Measurements from ENCODE around the gene TK2.
"Not testable (repeated sequence)": the region's sequence is repeated elsewhere in the genome, so short reads cannot be mapped to it uniquely, and the experiment has no call there.

The TK2 gene

DNA sequence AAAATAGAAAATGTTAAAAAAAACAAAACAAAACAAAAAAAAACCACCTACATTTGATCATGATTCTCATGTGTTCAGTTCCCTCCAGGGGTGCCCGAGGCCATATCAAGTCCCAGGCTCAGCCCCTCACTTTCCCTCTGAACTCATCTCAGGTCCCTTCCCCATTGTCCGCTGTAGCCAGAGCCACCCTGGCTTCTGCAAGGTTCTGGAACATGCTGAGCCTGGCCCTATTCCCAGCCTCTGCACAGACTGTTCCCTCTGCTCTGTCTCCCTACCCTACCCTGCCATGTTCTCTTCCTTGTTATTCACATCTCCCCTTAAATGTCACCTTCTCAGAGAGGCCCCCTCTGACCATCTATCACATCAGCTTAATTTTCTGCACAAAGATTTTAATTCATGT, 46.9 kb downstream of the TK2 start:
- DNase-seq (ENCODE audit: low spot score) = no peak

- DNase-seq (ENCODE audit: low spot score) = no peak
Measured at GRCh38 chr16:66502020-66502913, 47.7 kb downstream of the TK2 start.

- DNase-seq (ENCODE audit: low spot score) = not testable (repeated sequence)
Measured at GRCh38 chr16:66501563-66501962, 48.4 kb downstream of the TK2 start.

GRCh38 chr16:66497921-66498320, 52.0 kb downstream of the TK2 start:
- not testable (repeated sequence) for DNase-seq (ENCODE audit: low spot score)

DNA sequence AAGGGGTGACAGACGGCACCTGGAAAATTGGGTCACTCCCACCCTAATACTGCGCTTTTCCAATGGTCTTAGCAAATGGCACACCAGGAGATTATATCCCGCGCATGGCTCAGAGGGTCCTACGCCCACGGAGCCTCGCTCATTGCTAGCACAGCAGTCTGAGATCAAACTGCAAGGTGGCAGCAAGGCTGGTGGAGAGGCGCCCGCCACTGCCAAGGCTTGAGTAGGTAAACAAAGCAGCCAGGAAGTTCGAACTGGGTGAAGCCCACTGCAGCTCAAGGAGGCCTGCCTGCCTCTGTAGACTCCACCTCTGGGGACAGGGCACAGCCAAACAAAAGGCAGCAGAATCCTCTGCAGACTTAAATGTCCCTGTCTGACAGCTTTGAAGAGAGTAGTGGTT, 53.7 kb downstream of the TK2 start:
- not testable (repeated sequence) for DNase-seq (ENCODE audit: low spot score)

- DNase-seq (ENCODE audit: low spot score) = no peak
Measured at GRCh38 chr16:66495440-66495839, 54.5 kb downstream of the TK2 start.

GRCh38 chr16:66494916-66495315, 55.0 kb downstream of the TK2 start:
- no peak for DNase-seq (ENCODE audit: low spot score)

DNA sequence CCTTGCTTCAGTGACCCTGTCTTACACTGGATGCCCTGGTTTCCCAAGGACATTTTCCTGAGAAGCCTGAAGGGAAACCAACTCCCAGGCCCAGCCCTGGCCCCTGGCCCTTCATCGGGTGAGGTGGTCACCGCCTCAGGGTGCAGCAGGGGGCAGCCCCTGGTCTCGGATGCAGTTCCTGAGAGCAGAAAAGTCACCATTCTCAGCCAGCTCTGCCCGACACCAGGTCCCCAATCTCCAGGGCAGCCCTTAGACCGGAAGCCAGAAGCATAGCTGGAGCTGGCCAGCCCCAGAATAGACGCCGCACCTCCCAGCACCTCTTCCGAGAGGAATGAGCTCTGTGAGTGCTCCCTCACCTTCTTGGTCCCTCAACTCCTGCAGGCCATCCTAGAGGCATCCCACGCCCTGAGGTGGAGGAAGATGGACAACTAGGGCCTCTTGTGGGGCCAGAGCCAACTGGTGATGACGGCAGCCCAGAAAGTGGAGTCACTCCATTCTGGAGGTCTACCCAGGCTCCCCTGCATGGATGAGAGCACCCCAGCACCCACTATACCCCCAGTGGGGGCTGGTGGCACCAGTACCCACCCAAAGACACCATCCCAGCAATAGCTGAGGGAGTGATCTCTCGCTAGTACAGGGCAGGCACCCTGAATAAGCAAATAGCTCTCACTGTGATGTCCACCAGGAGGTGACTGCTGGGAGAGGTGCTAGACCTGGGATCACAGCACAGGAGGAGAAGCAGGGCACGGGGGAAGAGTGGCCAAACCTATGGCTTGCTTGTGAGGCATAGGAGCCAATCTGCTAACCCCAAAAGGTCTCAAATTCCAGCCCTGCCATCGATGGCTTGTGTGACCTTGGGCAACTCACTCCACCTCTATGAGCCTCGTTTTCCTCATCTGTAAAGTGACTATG, 56.2 kb downstream of the TK2 start:
- DNase-seq (ENCODE audit: low spot score) = no peak

DNA sequence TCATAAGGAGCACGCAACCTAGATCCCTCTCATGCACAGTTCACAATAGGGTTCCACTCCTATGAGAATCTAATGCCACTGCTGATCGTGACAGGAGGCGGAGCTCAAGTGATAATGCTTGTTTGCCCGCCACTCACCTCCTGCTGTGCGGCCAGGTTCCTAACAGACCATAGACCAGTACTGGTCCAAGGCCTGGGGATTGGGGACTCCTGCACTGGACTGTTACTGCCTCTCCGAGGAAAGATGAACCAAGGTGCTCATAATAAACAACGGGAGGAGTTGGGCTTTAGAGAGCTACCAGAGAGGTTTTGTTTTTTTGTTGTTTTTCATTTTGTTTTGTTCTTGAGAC, 58.2 kb downstream of the TK2 start:
- no peak for DNase-seq (ENCODE audit: low spot score)

GRCh38 chr16:66490774-66491715, 58.9 kb downstream of the TK2 start:
- DNase-seq (ENCODE audit: low spot score) = no peak

DNA sequence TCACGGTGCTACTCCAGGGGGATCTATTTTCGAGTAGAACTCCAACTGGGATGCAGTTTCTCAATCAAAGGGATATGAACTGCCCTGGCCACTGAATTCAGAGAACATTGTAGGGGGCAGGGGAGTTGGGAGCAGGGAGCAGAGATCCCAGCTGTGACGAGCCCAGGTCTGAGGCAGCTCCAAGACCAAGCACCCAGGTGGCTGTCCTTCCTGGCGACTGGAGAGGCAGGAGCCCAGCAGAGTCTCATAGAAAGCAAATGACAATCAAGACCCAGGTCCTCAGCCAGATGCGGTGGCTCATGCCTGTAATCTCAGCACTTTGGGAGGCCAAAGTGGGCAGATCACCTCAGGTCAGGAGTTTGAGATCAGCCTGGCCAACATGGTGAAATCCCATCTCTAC, 60.1 kb downstream of the TK2 start:
- DNase-seq (ENCODE audit: low spot score) = peak; percentile 33

- DNase-seq (ENCODE audit: low spot score) = peak; percentile 17
Measured at GRCh38 chr16:66489385-66489784, 60.5 kb downstream of the TK2 start.

- peak; percentile 22 for DNase-seq (ENCODE audit: low spot score)
Measured at GRCh38 chr16:66488505-66488904, 61.4 kb downstream of the TK2 start.

DNA sequence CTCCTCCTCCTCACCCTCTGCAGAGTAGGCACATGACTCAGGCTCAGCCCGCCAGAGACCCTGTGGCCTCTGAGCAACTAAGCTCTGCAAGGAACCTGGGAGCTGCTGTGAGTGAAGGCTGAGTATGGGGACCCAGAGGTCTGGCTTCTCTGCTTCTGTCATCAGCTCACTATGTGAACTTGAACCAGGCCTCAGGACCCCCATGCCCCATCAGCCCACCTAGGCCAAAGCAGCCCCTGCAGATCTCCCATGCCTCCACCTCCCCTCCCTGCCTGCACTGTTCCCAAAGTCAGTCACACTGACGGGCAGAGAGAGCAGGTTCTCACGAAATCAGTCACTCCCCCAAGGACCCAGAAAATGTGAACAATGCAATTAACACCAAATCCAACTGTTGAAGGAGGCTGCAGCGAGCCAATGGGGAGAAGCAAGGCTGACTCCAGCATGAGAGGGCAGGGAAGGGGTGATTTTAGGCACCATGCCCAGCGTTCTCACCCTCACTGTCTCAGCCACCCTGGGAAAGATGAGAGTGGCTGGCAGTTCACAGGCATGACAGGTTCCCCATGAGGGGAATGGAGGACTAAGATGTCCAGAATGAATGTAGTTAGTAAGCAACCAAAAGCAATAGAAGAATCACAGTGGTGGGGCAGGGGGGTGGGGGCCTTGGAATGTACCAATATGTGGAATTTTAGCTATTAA, 62.2 kb downstream of the TK2 start:
- DNase-seq (ENCODE audit: low spot score) = peak; percentile 53

GRCh38 chr16:66486773-66487579, 62.9 kb downstream of the TK2 start:
- DNase-seq (ENCODE audit: low spot score) = peak; percentile 70

DNA sequence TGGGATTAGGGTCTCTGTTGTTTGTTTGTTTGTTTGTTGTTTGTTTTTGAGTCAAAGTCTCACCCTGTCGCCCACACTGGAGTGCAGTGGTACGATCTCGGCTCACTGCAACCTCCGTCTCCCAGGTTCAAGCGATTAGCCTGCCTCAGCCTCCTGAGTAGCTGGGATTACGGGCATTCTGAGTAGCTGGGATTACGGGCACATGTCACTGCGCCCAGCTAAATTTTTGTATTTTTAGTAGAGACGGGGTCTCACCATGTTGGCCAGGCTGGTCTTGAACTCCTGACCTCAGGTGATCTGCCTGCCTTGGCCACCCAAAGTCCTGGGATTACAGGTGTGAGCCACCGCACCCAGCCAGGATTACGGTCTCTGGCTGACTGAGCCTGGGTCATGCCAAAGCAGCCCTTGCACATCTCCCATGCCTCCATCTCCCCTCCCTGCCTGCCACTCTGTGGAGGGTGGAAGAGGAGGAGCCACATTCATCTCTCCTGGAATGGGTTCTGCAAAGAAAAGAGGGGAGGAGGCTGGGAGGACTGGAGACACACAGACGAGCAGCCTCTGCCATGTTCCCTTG, 63.6 kb downstream of the TK2 start:
- peak; percentile 12 for DNase-seq (ENCODE audit: low spot score)

DNA sequence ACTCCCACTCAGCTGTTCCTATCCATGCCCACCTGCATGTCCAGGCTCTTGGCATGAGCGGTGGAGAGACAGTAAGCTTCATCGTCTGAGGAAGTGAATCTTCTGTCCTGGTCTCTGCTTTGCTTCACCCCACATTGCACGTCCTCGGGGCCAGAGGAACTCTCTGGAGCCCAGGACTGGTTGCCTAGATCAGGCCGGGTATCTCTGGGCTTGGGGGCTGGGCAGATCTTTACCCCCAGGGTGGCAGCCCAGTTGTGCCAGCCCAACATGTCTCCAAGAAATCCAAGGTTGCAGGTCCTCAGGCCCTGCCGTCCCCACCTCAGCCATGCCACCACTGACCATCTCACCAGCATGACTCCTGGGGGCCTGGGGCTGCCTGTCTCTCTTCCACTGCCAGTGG, 64.5 kb downstream of the TK2 start:
- peak; percentile 55 for DNase-seq (ENCODE audit: low spot score)

DNA sequence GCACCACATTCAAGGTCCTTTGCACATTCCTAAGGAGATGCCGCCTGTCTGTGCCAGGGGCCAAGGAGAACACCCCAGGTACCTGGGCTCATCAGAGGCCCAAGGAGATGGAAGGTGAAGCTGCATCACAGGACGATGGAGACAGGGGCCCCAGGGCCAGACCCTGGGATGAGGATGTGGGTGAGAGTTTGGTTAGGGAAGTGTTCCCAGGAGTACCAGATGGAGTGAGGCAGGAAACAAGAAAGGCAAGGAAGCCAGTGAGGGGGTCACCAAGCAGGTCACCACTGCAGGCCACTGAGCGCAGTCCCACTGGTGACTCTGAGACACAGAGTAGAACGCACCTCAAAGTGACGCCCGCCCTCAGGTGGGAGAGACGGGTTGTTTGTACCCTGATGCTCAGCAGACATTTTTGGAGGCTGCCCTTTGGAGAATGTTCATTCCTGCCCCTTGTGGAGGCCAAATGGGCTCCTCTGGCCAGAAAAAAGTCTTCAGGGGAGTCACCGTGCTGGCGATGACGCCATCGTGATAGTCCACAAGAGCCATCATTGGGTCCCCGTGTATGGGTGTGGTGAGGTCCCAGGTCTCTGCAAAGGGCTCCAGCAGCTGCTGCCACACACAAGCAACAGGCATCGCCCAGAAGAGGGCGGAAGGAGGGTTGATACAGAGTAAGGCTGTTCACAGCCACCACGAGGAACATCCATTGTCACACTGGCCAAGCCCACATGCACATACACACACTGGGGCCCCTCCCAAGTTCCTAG, 65.3 kb downstream of the TK2 start:
- peak; percentile 59 for DNase-seq (ENCODE audit: low spot score)
